ENCODE data around the gene NFAM1. TPM values are rescaled to one million over a fixed set of nuclear protein-coding genes. Genes with fewer than 3 reads are reported as not detected.

Gene NFAM1
- total and polyA plus RNA-seq, 2 of the 4 experiments (the other 2 are of a cell fraction) = not detected

DNA sequence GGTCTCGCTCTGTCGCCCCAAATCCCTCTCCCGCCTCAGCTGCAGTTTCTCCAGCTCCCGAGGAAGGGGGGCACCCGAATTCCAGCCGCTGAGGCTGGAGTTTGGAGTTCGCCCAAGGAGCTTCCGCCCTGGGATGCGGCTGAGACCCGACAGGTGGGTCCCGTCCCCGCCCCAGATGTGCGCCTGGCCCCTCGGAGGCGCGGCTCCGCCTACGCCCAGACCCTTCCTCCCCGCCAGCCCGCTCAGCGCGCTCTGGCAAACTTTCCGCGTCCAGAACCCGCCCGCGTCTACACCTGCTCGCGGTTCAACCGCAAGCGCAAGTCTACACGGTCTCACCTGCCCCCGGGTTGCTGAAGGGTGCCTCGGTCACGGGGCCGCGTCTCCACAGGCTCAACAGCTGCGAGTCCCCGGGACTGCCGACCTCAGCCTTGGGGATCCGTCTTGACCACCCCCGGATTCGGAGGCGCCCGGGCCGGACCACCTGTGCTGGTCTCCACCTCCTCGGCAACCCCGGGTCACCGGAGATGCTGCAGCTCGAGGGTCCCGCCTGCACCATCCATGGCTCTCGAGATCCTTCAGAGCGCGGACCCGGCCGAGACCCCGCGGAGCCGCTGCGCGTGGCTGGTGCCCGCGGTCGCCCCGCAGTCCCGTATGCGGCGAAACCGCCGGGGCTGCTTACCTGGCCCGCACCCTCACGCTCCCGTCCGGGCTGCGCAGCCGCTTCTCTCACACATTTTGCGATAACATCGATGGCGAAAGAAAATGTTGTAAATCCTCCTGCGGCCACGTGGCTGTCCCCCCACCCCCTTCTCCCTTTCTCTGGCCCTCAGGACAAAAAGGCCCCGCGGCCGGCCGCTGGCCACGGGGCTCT lies 63.6 kb downstream of the NFAM1 start:
- Histone ChIP-seq H4K8ac (ENCODE audit: low read depth in 2 of 2, low read length in 2 of 2) (no peak overlapping the region), H3K18ac (ENCODE audit: low read depth, low read length) (no peak overlapping the region), H3K4me3 (ENCODE audit: insufficient read depth, low read depth, low read length) (peak overlapping the region; percentile 43), H3K27me3 (ENCODE audit: control insufficient read depth, insufficient read depth, low read length) (peaks cover 62% of the 10 kb centered on the region), H3K9ac (ENCODE audit: low read depth, low read length) (no peak overlapping the region), H3K56ac (ENCODE audit: extremely low read depth, insufficient read depth, low read length) (no peak overlapping the region), H3K27ac (ENCODE audit: insufficient read depth, low read length) (no peak overlapping the region), H2AFZ (replicated peaks; ENCODE audit: low read length, poor library complexity) (peak overlapping the region; percentile 92), H3K79me1 (ENCODE audit: low read depth in 1 of 2, low read length in 2 of 2) (no peaks in the 10 kb centered on the region), H2BK15ac (ENCODE audit: low read depth, low read length) (no peak overlapping the region), H2BK120ac (ENCODE audit: low read depth, low read length) (no peak overlapping the region), H3K14ac (replicated peaks; ENCODE audit: low read depth, low read length) (no peak overlapping the region), H3K4me1 (ENCODE audit: control insufficient read depth, insufficient read depth, low read length) (peaks cover 1% of the 10 kb centered on the region; the same call in 1 of the 2 replicates), H4K5ac (ENCODE audit: low read depth, low read length) (no peak overlapping the region), H3K36me3 (ENCODE audit: control insufficient read depth, insufficient read depth, low read length) (no peaks in the 10 kb centered on the region), H3K4ac (ENCODE audit: low read depth, low read length) (no peak overlapping the region), H4K91ac (ENCODE audit: insufficient read depth, low read depth, low read length) (no peak overlapping the region), H2BK5ac (ENCODE audit: low read depth, low read length, poor library complexity, severe bottlenecking) (no peak overlapping the region), H3K9me3 (ENCODE audit: control insufficient read depth, insufficient read depth, low read length) (no peaks in the 10 kb centered on the region), H3K23ac (ENCODE audit: low read depth, low read length) (no peak overlapping the region), H4K20me1 (ENCODE audit: insufficient read depth, low read length) (no peaks in the 10 kb centered on the region), H2BK20ac (ENCODE audit: low read depth, low read length) (no peak overlapping the region), H2AK9ac (replicated peaks; ENCODE audit: low read depth, low read length, poor library complexity) (peak overlapping the region; percentile 50), H3K9me1 (ENCODE audit: insufficient read depth, low read length) (peaks cover 6% of the 10 kb centered on the region), H3K4me2 (ENCODE audit: low read depth, low read length) (peak overlapping the region; percentile 73), H2AK5ac (ENCODE audit: low read depth, low read length) (no peak overlapping the region)
- in situ Hi-C loops (cut with MboI; ENCODE audit: low sequenced_read_pairs) = no loop called here
- ChIA-PET POLR2A (ENCODE audit: unreplicated experiment) (interaction anchor here (1.0 kb wide), 2 partner anchors 9 to 13 kb away, joined by 3 read pairs; no protein-coding TSS in a partner anchor), CTCF (no interaction called here)
- ATAC-seq (ENCODE audit: low read depth) (peak; percentile 10), DNase-seq (no peak)
- no TSS peak for BruUV-seq (replicated peaks)
- dilution Hi-C loops (cut with HindIII; ENCODE audit: low sequenced_read_pairs, unreplicated experiment) = no loop called here
- intact Hi-C loops (cut with micrococcal nuclease) = no loop called here
- peak; percentile 32; the same call in 1 of the 2 replicates for TF ChIP-seq MAZ (IDR thresholded peaks at IDR 0.05; ENCODE audit: borderline replicate concordance, low read depth, low read length)
- TF ChIP-seq NFE2L2 (IDR thresholded peaks at IDR 0.05; ENCODE audit: low read depth, low read length) = no peak
- WGBS, 2 experiments (ENCODE audit: extremely low coverage in 2 of 2, insufficient read length in 1 of 2) = 1% methylated on average over 57 of the region's 86 CpGs; no CpG with 5 or more reads in 1 of the 2 experiments

Measured in IMR-90 (cell line).